NT2/D1 (cell line): ENCODE data around the gene RNASE7.

Experiments used
- DNase-seq: peaks from one replicate; pipeline ENCODE4 v3.0.0-alpha.2; 2011; ENCODE audit warnings: low read depth, low spot score
- H3K27me3 ChIP-seq: 2 replicates; pipeline ENCODE4 v1.6.0; 2011; ENCODE audit warnings: mild to moderate bottlenecking; ENCODE audit not compliant: insufficient read length, insufficient read depth
- H3K36me3 ChIP-seq: 2 replicates; pipeline ENCODE4 v1.6.1; 2011; ENCODE audit warnings: mild to moderate bottlenecking, low read length, mixed read lengths; ENCODE audit not compliant: insufficient read depth, insufficient read length
- H3K4me1 ChIP-seq: 2 replicates; pipeline ENCODE4 v1.5.1; 2011; ENCODE audit not compliant: insufficient read depth, insufficient read length
- H3K4me3 ChIP-seq: 2 replicates; pipeline ENCODE4 v1.5.1; 2011; ENCODE audit warnings: low read depth; ENCODE audit not compliant: insufficient read length
- H3K9ac ChIP-seq: 2 replicates; pipeline ENCODE4 v1.6.0; 2011; ENCODE audit warnings: low read depth; ENCODE audit not compliant: insufficient read length
- H3K9me3 ChIP-seq: 2 replicates; pipeline ENCODE4 v1.5.1; 2011; ENCODE audit warnings: mild to moderate bottlenecking, low read length; ENCODE audit not compliant: insufficient read depth
- SUZ12 ChIP-seq: IDR thresholded peaks from 2 replicates; pipeline ENCODE4 v1.6.1; 2011; ENCODE audit not compliant: insufficient read length, insufficient read depth; ENCODE audit errors: extremely low read depth
- YY1 ChIP-seq: IDR thresholded peaks from 2 replicates; pipeline ENCODE4 v1.6.1; 2011; ENCODE audit not compliant: insufficient read length, insufficient read depth
- ZNF274 ChIP-seq: IDR thresholded peaks from 2 replicates; pipeline ENCODE4 v1.6.1; 2011; ENCODE audit warnings: mild to moderate bottlenecking, low read depth, low read length

Gene RNASE7

DNA sequence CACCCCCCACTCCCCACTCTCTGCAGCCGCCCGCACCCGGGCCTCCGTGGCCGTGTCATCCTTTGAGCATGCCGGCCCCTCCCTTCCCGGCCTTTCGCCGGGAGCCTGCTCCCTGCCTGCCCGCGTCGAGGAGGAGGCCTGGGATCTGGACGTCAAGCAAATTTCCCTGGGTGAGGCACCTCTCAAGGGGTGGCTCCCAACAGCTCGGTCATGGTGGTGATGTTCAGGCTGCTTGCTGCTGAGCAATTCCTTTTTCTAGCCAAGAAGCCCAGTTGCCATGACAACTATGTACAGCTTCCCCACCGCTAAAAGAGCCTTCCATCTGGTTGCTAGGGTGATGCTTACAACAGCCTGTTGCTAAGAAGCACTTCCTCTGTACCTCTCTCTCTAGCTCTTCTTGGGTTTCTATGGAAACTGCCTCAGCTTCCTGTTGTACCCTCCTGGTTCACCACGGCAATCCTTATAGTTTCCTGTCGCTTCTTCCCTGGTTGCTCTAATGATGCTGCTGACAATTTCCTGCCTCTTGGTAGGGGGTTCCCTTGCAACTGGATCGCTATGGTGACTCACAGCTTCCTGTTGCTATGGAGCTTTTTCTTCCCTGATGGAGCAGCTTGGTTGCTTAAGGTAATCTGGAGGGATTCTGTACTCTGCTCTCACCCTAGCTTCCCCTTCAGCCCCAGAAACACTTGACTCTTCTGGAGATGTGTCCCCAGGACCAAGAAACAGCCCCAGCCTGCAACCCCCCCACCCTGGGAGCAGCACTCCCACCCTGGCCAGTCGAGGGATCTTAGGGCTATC, 45.3 kb downstream of the RNASE7 start:
- no peaks in the 10 kb centered on the region; the same call in 1 of the 2 replicates for H3K9me3 ChIP-seq
- no peak overlapping the region for H3K9ac ChIP-seq
- H3K4me3 ChIP-seq: no peak overlapping the region
- H3K27me3 ChIP-seq: no peaks in the 10 kb centered on the region
- TF ChIP-seq ZNF274: no peak
- no peak for TF ChIP-seq YY1
- TF ChIP-seq SUZ12: no peak
- peaks cover 94% of the 10 kb centered on the region for H3K36me3 ChIP-seq
- DNase-seq: no peak
- H3K4me1 ChIP-seq: no peaks in the 10 kb centered on the region

DNA sequence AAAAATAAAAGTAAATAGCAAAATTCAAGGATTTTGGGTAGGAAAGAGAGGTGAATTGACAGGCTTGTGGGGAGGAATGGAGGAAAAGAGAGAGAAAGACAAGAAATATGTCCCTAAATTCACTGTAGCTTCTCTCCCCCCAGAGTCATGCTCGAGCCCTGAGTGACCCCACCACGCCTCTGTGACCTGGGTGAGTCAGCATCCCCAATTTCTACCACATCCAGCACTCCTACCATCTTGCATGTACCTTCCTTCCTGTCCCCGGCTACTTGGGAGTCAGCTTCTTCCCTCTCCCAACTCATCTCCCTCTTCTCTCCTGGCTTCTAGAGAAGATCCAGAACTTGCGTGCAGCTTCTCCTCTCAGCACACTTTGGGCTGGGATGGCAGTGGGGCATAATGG, 46.5 kb downstream of the RNASE7 start:
- H3K9ac ChIP-seq: no peak overlapping the region
- no peaks in the 10 kb centered on the region for H3K27me3 ChIP-seq
- no peaks in the 10 kb centered on the region; the same call in 1 of the 2 replicates for H3K9me3 ChIP-seq
- H3K36me3 ChIP-seq: peaks cover 93% of the 10 kb centered on the region
- no peak for TF ChIP-seq YY1
- no peak for TF ChIP-seq SUZ12
- no peak for TF ChIP-seq ZNF274
- DNase-seq: no peak
- H3K4me1 ChIP-seq: peaks cover 9% of the 10 kb centered on the region
- H3K4me3 ChIP-seq: no peak overlapping the region

- Histone ChIP-seq H3K4me1 (peaks cover 9% of the 10 kb centered on the region), H3K9ac (no peak overlapping the region), H3K27me3 (no peaks in the 10 kb centered on the region), H3K4me3 (no peak overlapping the region), H3K9me3 (no peaks in the 10 kb centered on the region; the same call in 1 of the 2 replicates), H3K36me3 (peaks cover 87% of the 10 kb centered on the region)
- no peak for DNase-seq
- TF ChIP-seq ZNF274 (no peak), YY1 (no peak), SUZ12 (no peak)
Measured at GRCh38 chr14:21089271-21089670, 47.1 kb downstream of the RNASE7 start.

DNA sequence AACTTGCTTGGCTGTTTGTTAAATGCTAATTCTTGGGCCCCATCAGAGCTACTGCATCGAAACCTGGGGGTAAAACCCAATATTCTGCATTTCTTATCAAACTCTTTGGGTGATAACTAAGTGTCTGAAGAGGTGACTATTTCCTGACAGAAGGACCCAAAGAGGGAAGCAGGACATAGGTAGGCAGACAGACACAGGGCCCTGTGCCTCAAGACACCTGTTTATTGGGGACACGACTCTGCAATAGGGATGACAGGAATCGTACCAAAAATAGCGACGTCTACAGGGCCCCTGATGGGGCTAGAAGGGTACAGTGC, 47.7 kb downstream of the RNASE7 start:
- H3K27me3 ChIP-seq: no peaks in the 10 kb centered on the region
- peaks cover 83% of the 10 kb centered on the region for H3K36me3 ChIP-seq
- H3K4me3 ChIP-seq: no peak overlapping the region
- H3K9ac ChIP-seq: no peak overlapping the region
- no peaks in the 10 kb centered on the region; the same call in 1 of the 2 replicates for H3K9me3 ChIP-seq
- peaks cover 9% of the 10 kb centered on the region for H3K4me1 ChIP-seq
- no peak for TF ChIP-seq YY1
- no peak for TF ChIP-seq SUZ12
- no peak for TF ChIP-seq ZNF274
- no peak for DNase-seq

- Histone ChIP-seq H3K27me3 (no peaks in the 10 kb centered on the region), H3K4me3 (no peak overlapping the region), H3K36me3 (peaks cover 79% of the 10 kb centered on the region), H3K9ac (no peak overlapping the region), H3K9me3 (no peaks in the 10 kb centered on the region; the same call in 1 of the 2 replicates), H3K4me1 (peaks cover 9% of the 10 kb centered on the region)
- no peak for DNase-seq
- no peak for TF ChIP-seq SUZ12
- TF ChIP-seq YY1: no peak
- TF ChIP-seq ZNF274: no peak
Measured at GRCh38 chr14:21090194-21090939, 48.2 kb downstream of the RNASE7 start.

DNA sequence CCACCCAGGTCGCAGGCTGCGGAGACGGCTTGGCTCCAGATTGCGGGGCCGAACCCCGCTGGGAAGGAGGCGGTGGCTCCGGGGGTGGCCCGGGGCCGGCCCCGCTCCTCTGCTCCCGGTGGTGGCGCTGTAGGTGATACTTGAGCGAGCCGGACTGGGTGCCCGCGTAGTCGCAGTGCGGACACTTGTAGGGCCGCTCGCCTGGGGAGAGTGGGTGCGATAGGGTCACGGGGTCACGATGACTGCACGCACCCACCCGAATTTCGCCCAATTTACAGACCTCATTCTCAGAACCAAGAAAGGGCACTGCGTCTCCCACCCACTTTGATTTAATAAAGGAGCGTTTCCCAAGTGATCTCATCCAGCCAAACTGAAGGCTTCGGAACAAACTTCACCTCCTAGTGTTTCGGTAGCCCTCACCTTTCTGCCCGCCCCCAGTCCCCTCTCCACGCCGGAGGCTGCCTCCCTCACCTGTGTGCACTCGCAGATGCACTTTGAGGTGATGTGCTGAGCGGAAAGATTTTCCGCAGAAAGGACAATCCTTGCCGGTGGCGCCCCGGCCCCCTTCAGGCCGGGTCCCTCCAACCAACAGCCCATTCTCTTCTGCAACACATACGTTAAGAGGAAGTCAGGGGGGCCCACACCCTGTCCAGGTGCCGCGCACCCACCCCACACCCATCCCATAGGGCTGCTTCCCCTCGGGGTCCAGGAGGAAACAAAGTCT, 48.9 kb downstream of the RNASE7 start:
- Histone ChIP-seq H3K9ac (no peak overlapping the region), H3K27me3 (no peaks in the 10 kb centered on the region), H3K4me3 (no peak overlapping the region), H3K4me1 (peaks cover 9% of the 10 kb centered on the region), H3K9me3 (no peaks in the 10 kb centered on the region; the same call in 1 of the 2 replicates), H3K36me3 (peaks cover 72% of the 10 kb centered on the region)
- no peak for DNase-seq
- TF ChIP-seq SUZ12: no peak

- no peak overlapping the region for H3K4me3 ChIP-seq
- no peak for DNase-seq
- peaks cover 64% of the 10 kb centered on the region for H3K36me3 ChIP-seq
- peaks cover 9% of the 10 kb centered on the region for H3K4me1 ChIP-seq
- TF ChIP-seq SUZ12 (no peak), YY1 (no peak), ZNF274 (no peak)
- H3K27me3 ChIP-seq: no peaks in the 10 kb centered on the region
- no peaks in the 10 kb centered on the region; the same call in 1 of the 2 replicates for H3K9me3 ChIP-seq
- no peak overlapping the region for H3K9ac ChIP-seq
Measured at GRCh38 chr14:21091821-21092272, 49.7 kb downstream of the RNASE7 start.
